ENCODE results near the gene TNK1. TPM values are rescaled to one million over a fixed set of nuclear protein-coding genes. Genes with fewer than 3 reads are reported as not detected.

The TNK1 gene
- total RNA-seq, 4 donors from 2014 or later: 15.3 to 42.9 (median 20.7) TPM

DNA sequence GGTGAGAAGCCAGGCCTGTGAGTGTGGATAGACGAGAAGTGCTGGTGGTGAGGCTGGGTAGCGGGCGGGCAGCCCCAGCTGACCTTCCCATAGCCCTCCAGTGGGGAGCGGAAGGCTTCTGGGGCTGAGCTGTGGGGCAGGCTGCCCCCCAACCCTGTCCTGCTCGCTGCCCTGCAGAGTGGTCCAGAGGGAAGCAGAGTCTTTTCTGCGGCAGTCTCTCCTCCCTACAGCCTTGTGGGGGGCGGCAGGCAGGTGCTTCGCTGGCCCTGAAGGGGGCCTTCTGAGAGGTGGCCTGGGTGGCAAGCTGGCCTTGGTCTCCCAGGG is 30.5 kb downstream of the TNK1 start:
- WGBS: 98% methylated on average over 6 of the region's 8 CpGs
- Histone ChIP-seq H3K36me3 (peaks cover 24% of the 10 kb centered on the region), H3K9me3 (no peaks in the 10 kb centered on the region), H3K27me3 (no peaks in the 10 kb centered on the region), H3K4me3 (no peak overlapping the region), H3K4me1 (peaks cover 3% of the 10 kb centered on the region), H3K27ac (no peak overlapping the region)
- no peak for DNase-seq (ENCODE audit: low spot score in 2 of 2)
- TF ChIP-seq POLR2AphosphoS5 (IDR thresholded peaks at IDR 0.05) (no peak), EP300 (IDR thresholded peaks at IDR 0.05) (no peak), POLR2A (IDR thresholded peaks at IDR 0.05) (no peak)
- TF ChIP-seq, protein P1, sequence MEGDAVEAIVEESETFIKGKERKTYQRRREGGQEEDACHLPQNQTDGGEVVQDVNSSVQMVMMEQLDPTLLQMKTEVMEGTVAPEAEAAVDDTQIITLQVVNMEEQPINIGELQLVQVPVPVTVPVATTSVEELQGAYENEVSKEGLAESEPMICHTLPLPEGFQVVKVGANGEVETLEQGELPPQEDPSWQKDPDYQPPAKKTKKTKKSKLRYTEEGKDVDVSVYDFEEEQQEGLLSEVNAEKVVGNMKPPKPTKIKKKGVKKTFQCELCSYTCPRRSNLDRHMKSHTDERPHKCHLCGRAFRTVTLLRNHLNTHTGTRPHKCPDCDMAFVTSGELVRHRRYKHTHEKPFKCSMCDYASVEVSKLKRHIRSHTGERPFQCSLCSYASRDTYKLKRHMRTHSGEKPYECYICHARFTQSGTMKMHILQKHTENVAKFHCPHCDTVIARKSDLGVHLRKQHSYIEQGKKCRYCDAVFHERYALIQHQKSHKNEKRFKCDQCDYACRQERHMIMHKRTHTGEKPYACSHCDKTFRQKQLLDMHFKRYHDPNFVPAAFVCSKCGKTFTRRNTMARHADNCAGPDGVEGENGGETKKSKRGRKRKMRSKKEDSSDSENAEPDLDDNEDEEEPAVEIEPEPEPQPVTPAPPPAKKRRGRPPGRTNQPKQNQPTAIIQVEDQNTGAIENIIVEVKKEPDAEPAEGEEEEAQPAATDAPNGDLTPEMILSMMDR (IDR thresholded peaks at IDR 0.05): no peak

DNA sequence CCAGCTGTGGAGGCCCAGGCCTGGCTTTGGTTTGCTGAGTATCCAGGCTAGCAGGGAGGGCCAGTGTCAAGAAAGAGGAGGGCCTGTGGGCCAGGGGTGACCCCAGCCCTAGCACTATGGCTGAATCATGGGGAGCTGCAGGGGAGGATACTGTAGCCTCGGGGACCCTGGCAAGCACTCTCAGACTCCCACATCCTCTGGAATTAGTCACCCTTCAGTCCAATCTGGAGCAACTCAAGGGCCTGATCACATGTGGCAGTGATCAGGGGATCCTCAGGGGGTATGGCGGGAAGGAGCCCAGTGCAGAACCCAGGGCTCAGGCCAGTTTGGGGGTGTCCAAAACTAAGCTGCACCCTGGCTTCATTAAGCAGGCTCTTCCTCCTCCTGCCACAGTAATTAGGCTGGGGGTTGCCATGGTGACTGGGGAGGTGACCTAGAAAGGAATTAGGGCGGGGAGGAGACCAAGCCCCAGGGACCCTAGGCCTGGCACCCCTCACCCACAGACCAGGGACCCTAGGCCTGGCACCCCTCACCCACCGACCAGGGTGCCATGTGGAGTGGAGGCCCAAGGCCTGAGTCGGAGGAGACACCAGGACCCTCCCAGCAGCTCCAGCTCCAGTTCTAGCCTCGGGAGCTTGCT is 32.6 kb downstream of the TNK1 start:
- WGBS: 56% methylated on average over 4 of the region's 6 CpGs
- no peak for DNase-seq (ENCODE audit: low spot score in 2 of 2)
- no peaks in the 10 kb centered on the region for H3K9me3 ChIP-seq
- no peaks in the 10 kb centered on the region for H3K27me3 ChIP-seq
- H3K36me3 ChIP-seq: peaks cover 39% of the 10 kb centered on the region
- H3K4me3 ChIP-seq: no peak overlapping the region
- H3K4me1 ChIP-seq: no peaks in the 10 kb centered on the region
- TF ChIP-seq EP300 (IDR thresholded peaks at IDR 0.05) (no peak), POLR2A (IDR thresholded peaks at IDR 0.05) (no peak), POLR2AphosphoS5 (IDR thresholded peaks at IDR 0.05) (no peak)
- TF ChIP-seq, protein P1 (IDR thresholded peaks at IDR 0.05): no peak
- no peak overlapping the region for H3K27ac ChIP-seq

DNA sequence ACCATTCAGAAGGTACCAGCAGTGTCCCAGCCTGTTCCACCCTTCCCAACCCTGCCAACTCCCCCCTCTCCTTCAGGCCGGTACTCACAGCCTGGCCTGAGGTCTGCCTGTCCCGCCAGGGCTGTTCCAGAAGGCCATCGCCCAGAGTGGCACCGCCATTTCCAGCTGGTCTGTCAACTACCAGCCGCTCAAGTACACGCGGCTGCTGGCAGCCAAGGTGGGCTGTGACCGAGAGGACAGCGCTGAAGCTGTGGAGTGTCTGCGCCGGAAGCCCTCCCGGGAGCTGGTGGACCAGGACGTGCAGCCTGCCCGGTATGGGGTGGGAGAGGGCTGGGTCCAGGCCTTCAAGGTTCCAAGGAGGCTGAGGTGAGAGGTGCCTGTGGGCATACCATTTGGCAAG is 33.9 kb downstream of the TNK1 start:
- no peaks in the 10 kb centered on the region for H3K4me1 ChIP-seq
- TF ChIP-seq EP300 (IDR thresholded peaks at IDR 0.05) (no peak), POLR2A (IDR thresholded peaks at IDR 0.05) (no peak), POLR2AphosphoS5 (IDR thresholded peaks at IDR 0.05) (no peak)
- TF ChIP-seq, protein P1 (IDR thresholded peaks at IDR 0.05): no peak
- no peaks in the 10 kb centered on the region for H3K9me3 ChIP-seq
- peaks cover 27% of the 10 kb centered on the region for H3K36me3 ChIP-seq
- H3K4me3 ChIP-seq: no peak overlapping the region
- 90% methylated on average over 13 of the region's 14 CpGs for WGBS
- no peaks in the 10 kb centered on the region for H3K27me3 ChIP-seq
- no peak overlapping the region for H3K27ac ChIP-seq
- DNase-seq (ENCODE audit: low spot score in 2 of 2): no peak

DNA sequence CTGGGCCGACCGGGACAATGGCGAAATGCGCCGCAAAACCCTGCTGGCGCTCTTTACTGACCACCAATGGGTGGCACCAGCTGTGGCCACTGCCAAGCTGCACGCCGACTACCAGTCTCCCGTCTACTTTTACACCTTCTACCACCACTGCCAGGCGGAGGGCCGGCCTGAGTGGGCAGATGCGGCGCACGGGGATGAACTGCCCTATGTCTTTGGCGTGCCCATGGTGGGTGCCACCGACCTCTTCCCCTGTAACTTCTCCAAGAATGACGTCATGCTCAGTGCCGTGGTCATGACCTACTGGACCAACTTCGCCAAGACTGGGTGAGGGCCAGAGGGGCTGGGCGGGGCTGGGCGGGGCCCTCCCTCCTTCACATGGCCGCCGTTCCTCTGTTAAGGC is 34.9 kb downstream of the TNK1 start:
- Histone ChIP-seq H3K4me3 (no peak overlapping the region), H3K36me3 (peaks cover 27% of the 10 kb centered on the region), H3K4me1 (no peaks in the 10 kb centered on the region), H3K27me3 (no peaks in the 10 kb centered on the region), H3K9me3 (no peaks in the 10 kb centered on the region), H3K27ac (no peak overlapping the region)
- TF ChIP-seq POLR2A (IDR thresholded peaks at IDR 0.05) (no peak), EP300 (IDR thresholded peaks at IDR 0.05) (no peak), POLR2AphosphoS5 (IDR thresholded peaks at IDR 0.05) (no peak)
- WGBS: 77% methylated on average over 23 of the region's 23 CpGs
- no peak for DNase-seq (ENCODE audit: low spot score in 2 of 2)

DNA sequence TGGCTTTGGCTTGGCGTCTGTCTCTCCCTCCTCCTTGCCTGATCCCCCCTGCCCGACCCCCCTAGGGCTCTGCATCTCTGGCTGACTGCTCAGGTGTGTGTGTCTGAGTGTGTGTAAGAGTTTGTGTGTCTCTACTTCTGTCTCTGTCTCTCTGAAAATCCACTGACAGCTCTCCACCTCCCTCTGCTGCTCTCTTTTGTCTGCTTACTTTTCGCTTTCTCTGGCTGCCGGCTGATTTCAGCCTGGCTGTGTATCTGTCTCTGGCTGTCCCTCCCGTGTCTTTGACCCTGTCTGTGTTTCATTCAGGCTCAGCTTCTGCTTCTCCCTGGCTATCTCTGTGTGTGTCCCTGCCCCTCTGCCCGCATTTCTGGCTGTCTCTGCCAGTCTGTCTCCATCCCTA is 35.4 kb downstream of the TNK1 start:
- H3K36me3 ChIP-seq: peaks cover 27% of the 10 kb centered on the region
- no peaks in the 10 kb centered on the region for H3K4me1 ChIP-seq
- 85% methylated on average over 6 of the region's 6 CpGs for WGBS
- no peak for TF ChIP-seq POLR2A (IDR thresholded peaks at IDR 0.05)
- no peak for TF ChIP-seq POLR2AphosphoS5 (IDR thresholded peaks at IDR 0.05)
- TF ChIP-seq, protein P1 (IDR thresholded peaks at IDR 0.05): no peak
- no peak for TF ChIP-seq EP300 (IDR thresholded peaks at IDR 0.05)
- no peak for DNase-seq (ENCODE audit: low spot score in 2 of 2)
- no peaks in the 10 kb centered on the region for H3K9me3 ChIP-seq
- no peaks in the 10 kb centered on the region for H3K27me3 ChIP-seq
- H3K4me3 ChIP-seq: no peak overlapping the region
- H3K27ac ChIP-seq: no peak overlapping the region

All from suprapubic skin (tissue), 4 donors.